Measurements from ENCODE around the gene ABLIM1. TPM values are rescaled to one million over a fixed set of nuclear protein-coding genes. Genes with fewer than 3 reads are reported as not detected.
A peak's percentile ranks its signal among the peaks of the same experiment; 100 is the strongest.

The ABLIM1 gene
- total RNA-seq, 1 donor from 2014 or later, result 30.2 TPM

DNA sequence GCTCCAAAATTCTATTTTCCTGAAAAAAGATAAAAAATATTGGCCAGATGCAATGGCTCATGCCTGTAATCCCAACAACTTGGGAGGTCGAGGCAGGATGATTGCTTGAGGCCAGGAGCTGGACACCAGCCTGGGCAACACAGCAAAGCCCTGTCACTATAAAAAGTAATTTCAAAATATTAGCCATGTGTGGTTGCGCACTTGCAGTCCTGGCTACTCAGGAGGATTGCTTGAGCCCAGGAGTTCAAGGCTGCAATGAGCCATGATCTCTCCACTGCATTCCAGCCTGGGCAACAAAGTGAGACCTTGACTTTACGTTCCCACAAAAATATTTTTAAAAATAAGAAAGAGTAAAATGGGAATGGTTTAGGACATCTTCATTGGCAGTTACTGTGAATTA, 149.7 kb downstream of the ABLIM1 start:
- no peak overlapping the region for H3K4me3 ChIP-seq (ENCODE audit: low read depth, low read length)
- no peak for DNase-seq (ENCODE audit: low read depth)
- TF ChIP-seq CTCF (conservative IDR thresholded peaks at IDR 0.05; ENCODE audit: low read depth, low read length), result no peak

- TF ChIP-seq CTCF (conservative IDR thresholded peaks at IDR 0.05; ENCODE audit: low read depth, low read length), result no peak
- H3K4me3 ChIP-seq (ENCODE audit: low read depth, low read length), result no peak overlapping the region
- DNase-seq (ENCODE audit: low read depth), result no peak
Observed at GRCh38 chr10:114507449-114507848, 150.6 kb downstream of the ABLIM1 start.

- H3K4me3 ChIP-seq (ENCODE audit: low read depth, low read length), result no peak overlapping the region
- TF ChIP-seq CTCF (conservative IDR thresholded peaks at IDR 0.05; ENCODE audit: low read depth, low read length), result no peak
- DNase-seq (ENCODE audit: low read depth), result no peak
Observed at GRCh38 chr10:114506871-114507385, 151.1 kb downstream of the ABLIM1 start.

GRCh38 chr10:114504769-114505579, 153.1 kb downstream of the ABLIM1 start:
- TF ChIP-seq CTCF (conservative IDR thresholded peaks at IDR 0.05; ENCODE audit: low read depth, low read length), result no peak
- peak; percentile 75 for DNase-seq (ENCODE audit: low read depth)
- H3K4me3 ChIP-seq (ENCODE audit: low read depth, low read length), result no peak overlapping the region

DNA sequence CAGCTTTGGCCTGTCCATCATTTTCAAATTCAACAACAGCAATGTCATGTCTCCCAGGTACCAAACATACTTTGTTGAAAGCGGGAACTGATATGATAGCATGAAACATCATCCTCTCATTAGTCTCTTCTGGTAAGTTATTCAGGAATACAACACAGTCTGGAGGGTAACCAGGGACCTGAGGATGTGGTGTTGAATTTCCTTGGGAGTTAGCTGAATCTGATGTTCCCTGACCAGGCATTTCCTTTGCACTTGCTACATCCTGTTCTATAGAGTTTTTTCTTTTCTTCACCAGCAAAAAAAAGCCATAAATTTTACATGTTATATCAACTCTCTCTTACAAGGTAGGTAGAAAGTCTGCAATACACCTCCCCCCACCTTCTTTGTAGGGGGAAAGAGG, 156.0 kb downstream of the ABLIM1 start:
- no peak for DNase-seq (ENCODE audit: low read depth)
- no peak overlapping the region for H3K4me3 ChIP-seq (ENCODE audit: low read depth, low read length)
- TF ChIP-seq CTCF (conservative IDR thresholded peaks at IDR 0.05; ENCODE audit: low read depth, low read length), result no peak

- no peak overlapping the region for H3K4me3 ChIP-seq (ENCODE audit: low read depth, low read length)
- no peak for DNase-seq (ENCODE audit: low read depth)
- TF ChIP-seq CTCF (conservative IDR thresholded peaks at IDR 0.05; ENCODE audit: low read depth, low read length), result no peak
Observed at GRCh38 chr10:114501650-114502049, 156.4 kb downstream of the ABLIM1 start.

- DNase-seq (ENCODE audit: low read depth), result no peak
- TF ChIP-seq CTCF (conservative IDR thresholded peaks at IDR 0.05; ENCODE audit: low read depth, low read length), result no peak
- no peak overlapping the region for H3K4me3 ChIP-seq (ENCODE audit: low read depth, low read length)
Observed at GRCh38 chr10:114500643-114501042, 157.4 kb downstream of the ABLIM1 start.
